Suprapubic skin (tissue), 4 donors: ENCODE data around the gene NBEA.

Experiments used
- POLR2A ChIP-seq, 2 donors: fragments of 450-650 bp; IDR thresholded peaks; one replicate each; pipeline ENCODE4 v1.6.1; 2017; ENCODE audit warnings: antibody characterized with exemption in 2 of 2, mild to moderate bottlenecking in 2 of 2, moderate library complexity in 2 of 2
- POLR2AphosphoS5 ChIP-seq, 3 donors: sonication (generic); formaldehyde crosslinking; IDR thresholded peaks; one replicate each; pipeline ENCODE4 v1.6.1; 2017; ENCODE audit warnings: antibody characterized with exemption in 3 of 3
- TF ChIP-seq, protein P1 (sequence below), 2 donors: fragments of 200-600 bp in 1 of 2; fragments of 450-650 bp in 1 of 2; sonication (generic) in 1 of 2; IDR thresholded peaks; one replicate each; pipeline ENCODE4 v1.5.1; 2016 to 2019; ENCODE audit warnings: antibody characterized with exemption in 2 of 2, mild to moderate bottlenecking in 1 of 2, moderate library complexity in 1 of 2

DNA sequence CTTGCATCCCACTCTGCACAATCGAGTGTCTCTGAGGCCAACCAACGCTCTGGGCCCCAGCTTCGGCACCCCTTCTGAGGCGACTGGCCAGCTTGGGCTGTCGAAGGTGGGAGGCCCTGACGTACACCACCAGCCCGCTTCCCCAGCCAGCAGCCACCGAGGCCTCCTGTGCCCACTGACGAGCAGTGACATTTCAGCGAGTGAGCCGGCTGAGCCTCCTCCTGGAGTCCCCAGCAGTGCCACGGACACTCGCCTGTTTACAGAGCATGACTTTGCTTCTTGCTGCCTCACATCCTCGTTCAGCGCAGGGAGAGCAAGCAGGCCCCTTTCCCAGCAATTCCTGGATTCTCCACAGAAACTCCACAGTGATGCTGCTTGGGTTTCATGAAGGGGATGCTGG is 774.7 kb downstream of the NBEA start:
- TF ChIP-seq, protein P1, sequence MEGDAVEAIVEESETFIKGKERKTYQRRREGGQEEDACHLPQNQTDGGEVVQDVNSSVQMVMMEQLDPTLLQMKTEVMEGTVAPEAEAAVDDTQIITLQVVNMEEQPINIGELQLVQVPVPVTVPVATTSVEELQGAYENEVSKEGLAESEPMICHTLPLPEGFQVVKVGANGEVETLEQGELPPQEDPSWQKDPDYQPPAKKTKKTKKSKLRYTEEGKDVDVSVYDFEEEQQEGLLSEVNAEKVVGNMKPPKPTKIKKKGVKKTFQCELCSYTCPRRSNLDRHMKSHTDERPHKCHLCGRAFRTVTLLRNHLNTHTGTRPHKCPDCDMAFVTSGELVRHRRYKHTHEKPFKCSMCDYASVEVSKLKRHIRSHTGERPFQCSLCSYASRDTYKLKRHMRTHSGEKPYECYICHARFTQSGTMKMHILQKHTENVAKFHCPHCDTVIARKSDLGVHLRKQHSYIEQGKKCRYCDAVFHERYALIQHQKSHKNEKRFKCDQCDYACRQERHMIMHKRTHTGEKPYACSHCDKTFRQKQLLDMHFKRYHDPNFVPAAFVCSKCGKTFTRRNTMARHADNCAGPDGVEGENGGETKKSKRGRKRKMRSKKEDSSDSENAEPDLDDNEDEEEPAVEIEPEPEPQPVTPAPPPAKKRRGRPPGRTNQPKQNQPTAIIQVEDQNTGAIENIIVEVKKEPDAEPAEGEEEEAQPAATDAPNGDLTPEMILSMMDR (IDR thresholded peaks at IDR 0.05), result no peak
- TF ChIP-seq POLR2AphosphoS5 (IDR thresholded peaks at IDR 0.05) (no peak), POLR2A (IDR thresholded peaks at IDR 0.05) (no peak)
